GM12872 (cell line): ENCODE measurements around the gene WT1.

Experiments
- CTCF ChIP-seq: IDR thresholded peaks from 3 replicates; pipeline ENCODE4 v1.5.1; 2011; ENCODE audit warnings: low read depth, mild to moderate bottlenecking, low read length, moderate library complexity; ENCODE audit not compliant: insufficient read depth

Gene WT1

GRCh38 chr11:32428665-32429303 is 6.6 kb downstream of the WT1 start:
- TF ChIP-seq CTCF = no peak

GRCh38 chr11:32427935-32428664 is 7.2 kb downstream of the WT1 start:
- no peak for TF ChIP-seq CTCF

DNA sequence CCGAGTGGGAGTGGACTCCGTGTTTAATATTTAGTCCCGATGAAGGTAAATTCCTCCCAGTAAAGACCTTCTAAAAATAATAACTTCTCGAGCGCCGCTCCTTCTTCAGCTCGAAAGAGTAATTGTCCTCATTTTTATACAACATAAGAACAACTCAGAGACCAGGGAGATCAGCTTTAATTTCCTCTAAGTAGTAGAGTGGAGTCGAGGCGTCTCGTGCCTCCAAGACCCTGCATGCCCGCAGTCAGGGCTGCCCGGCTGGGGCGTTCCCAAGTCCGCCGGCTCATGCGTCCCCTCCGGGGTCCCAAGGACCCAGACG is 7.8 kb downstream of the WT1 start:
- TF ChIP-seq CTCF = no peak

DNA sequence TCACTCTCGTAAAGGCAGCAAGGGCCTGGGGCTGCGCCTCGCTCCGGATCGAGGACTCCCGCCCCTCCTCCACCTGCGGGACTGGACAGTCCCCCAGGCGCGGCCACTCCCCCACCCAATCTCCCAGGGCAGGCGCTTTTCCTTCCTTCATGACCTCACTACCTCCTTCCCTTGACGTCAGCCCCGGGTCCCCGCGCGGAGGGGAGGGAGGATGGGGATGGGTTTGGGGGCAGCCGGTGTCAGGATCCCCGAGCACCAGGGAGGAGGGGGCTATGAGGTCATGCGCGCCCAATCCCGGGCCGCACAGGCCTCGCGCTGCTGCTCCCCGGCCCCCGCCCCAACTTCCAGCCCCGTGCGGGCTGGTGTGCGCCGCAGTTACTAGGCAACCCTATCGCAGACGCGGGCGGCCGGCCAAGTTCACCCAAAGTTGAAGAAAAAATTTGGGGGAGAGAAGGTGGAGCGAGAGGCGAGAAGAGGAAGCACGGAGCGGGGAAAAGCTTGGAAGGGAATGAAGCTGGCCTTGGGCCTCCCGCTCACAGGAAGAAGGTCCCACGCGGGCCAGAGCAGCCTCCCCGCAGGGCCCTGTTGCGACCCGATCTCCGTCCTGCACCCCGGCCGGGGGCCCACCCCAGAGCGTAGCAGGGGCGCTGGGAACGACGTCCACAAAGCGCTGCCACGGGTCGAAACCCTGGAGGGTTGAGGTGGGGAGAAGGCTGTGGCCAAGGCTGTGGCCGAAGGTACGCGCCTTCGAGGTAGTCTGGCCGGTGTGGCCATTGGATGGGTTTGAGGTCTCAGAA is 8.3 kb downstream of the WT1 start:
- TF ChIP-seq CTCF = no peak

DNA sequence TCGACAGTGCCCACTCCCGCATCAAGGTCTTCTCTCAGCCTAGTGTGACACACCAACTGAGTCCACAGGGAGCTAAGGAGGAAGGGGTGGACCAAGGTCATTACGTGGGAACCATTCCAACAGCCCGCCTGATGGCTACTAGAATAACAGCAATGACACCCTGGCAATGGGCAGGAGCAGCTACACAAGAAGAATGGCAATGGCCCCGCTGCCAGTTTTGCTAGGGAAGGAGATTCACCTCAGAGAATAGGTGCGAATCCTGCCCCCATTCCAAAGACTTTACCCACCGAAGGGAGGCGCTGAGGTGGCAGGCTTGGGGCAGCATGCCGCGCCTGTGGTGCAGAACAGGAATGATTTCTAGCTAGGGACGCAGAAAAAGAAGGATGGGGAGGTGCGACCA is 9.1 kb downstream of the WT1 start:
- TF ChIP-seq CTCF = no peak

GRCh38 chr11:32425761-32426160 is 9.6 kb downstream of the WT1 start:
- TF ChIP-seq CTCF = no peak

DNA sequence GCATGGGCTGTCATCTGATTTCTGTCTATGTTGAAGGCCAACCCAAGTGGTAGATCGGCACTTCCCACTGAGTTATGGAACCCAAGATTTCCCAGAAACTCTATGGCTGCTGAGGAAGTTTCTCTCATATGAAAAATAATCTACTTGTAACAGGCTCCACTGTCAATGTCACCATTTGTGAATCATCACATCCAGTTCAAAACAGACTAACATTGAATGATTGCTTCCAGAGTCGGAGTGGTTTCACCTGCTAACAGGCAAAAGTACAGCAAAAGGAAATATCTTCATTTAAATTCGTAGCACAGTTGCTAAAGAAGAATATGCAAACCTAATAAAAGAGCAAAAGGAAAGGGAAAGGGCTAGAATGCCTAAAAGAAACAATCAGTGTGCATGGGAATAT is 12.8 kb downstream of the WT1 start:
- TF ChIP-seq CTCF = no peak
